ENCODE data around the gene KCTD17. TPM values are rescaled to one million over a fixed set of nuclear protein-coding genes. Genes with fewer than 3 reads are reported as not detected.

The KCTD17 gene
- total RNA-seq, 6 experiments from 2014 or later: 2.0 to 9.7 (median 4.4) TPM

GRCh38 chr22:37032134-37032534, 19.4 kb upstream of the KCTD17 start:
- peaks cover 0 to 32% (median 15%) of the 10 kb centered on the region in 4 donors for H3K36me3 ChIP-seq
- H3K27ac ChIP-seq: peak overlapping the region; percentile 69 to 89 (median 74)
- H3K4me1 ChIP-seq: peaks cover 0 to 79% (median 33%) of the 10 kb centered on the region in 4 donors
- intact Hi-C loops (cut with DNase I): no loop called here
- no peak for TF ChIP-seq POLR2A (IDR thresholded peaks at IDR 0.05)
- TF ChIP-seq, protein P1, sequence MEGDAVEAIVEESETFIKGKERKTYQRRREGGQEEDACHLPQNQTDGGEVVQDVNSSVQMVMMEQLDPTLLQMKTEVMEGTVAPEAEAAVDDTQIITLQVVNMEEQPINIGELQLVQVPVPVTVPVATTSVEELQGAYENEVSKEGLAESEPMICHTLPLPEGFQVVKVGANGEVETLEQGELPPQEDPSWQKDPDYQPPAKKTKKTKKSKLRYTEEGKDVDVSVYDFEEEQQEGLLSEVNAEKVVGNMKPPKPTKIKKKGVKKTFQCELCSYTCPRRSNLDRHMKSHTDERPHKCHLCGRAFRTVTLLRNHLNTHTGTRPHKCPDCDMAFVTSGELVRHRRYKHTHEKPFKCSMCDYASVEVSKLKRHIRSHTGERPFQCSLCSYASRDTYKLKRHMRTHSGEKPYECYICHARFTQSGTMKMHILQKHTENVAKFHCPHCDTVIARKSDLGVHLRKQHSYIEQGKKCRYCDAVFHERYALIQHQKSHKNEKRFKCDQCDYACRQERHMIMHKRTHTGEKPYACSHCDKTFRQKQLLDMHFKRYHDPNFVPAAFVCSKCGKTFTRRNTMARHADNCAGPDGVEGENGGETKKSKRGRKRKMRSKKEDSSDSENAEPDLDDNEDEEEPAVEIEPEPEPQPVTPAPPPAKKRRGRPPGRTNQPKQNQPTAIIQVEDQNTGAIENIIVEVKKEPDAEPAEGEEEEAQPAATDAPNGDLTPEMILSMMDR (IDR thresholded peaks at IDR 0.05): no peak
- ATAC-seq (peak in 3 of 4 donors; percentile 1 to 5 (median 3)), DNase-seq (no peak)
- WGBS (ENCODE audit: insufficient coverage, low coverage, low lambda C conversion rate, missing lambda C conversion rate): 16% methylated on average over 2 of the region's 2 CpGs
- no peaks in the 10 kb centered on the region for H3K9me3 ChIP-seq
- no peaks in the 10 kb centered on the region for H3K27me3 ChIP-seq
- H3K4me3 ChIP-seq: peak overlapping the region; percentile 27 to 50 (median 46)

- peak; percentile 75 to 85 (median 79) for ATAC-seq
- TF ChIP-seq, protein P1 (IDR thresholded peaks at IDR 0.05): no peak
- TF ChIP-seq POLR2A (IDR thresholded peaks at IDR 0.05): peak; percentile 79
- peaks cover 0 to 73% (median 30%) of the 10 kb centered on the region in 4 donors for H3K4me1 ChIP-seq
- H3K9me3 ChIP-seq: no peaks in the 10 kb centered on the region
- peak overlapping the region; percentile 69 to 89 (median 74) for H3K27ac ChIP-seq
- 23% methylated on average over 9 of the region's 18 CpGs for WGBS (ENCODE audit: insufficient coverage, low coverage, low lambda C conversion rate, missing lambda C conversion rate)
- peak overlapping the region; percentile 27 to 50 (median 46) for H3K4me3 ChIP-seq
- H3K27me3 ChIP-seq: no peaks in the 10 kb centered on the region
- peak; percentile 85 to 93 (median 91) for DNase-seq
- peaks cover 0 to 25% (median 12%) of the 10 kb centered on the region in 4 donors for H3K36me3 ChIP-seq
- intact Hi-C loops (cut with DNase I): no loop called here
Measured at GRCh38 chr22:37032535-37033460, 18.7 kb upstream of the KCTD17 start.

- TF ChIP-seq, protein P1 (IDR thresholded peaks at IDR 0.05): no peak
- TF ChIP-seq POLR2A (IDR thresholded peaks at IDR 0.05): peak; percentile 84
- intact Hi-C loops (cut with DNase I): no loop called here
Measured at GRCh38 chr22:37033605-37034430, 17.7 kb upstream of the KCTD17 start.

GRCh38 chr22:37036655-37037377, 14.7 kb upstream of the KCTD17 start:
- no peaks in the 10 kb centered on the region for H3K36me3 ChIP-seq
- H3K4me3 ChIP-seq: no peak overlapping the region
- intact Hi-C loops (cut with DNase I): no loop called here
- no peaks in the 10 kb centered on the region for H3K27me3 ChIP-seq
- DNase-seq (no peak), ATAC-seq (no peak)
- 90% methylated on average over 5 of the region's 11 CpGs for WGBS (ENCODE audit: insufficient coverage, low coverage, low lambda C conversion rate, missing lambda C conversion rate)
- H3K4me1 ChIP-seq: peaks cover 0 to 32% (median 15%) of the 10 kb centered on the region in 4 donors
- no peak overlapping the region for H3K27ac ChIP-seq
- no peak for TF ChIP-seq POLR2A (IDR thresholded peaks at IDR 0.05)
- TF ChIP-seq, protein P1 (IDR thresholded peaks at IDR 0.05): no peak
- H3K9me3 ChIP-seq: no peaks in the 10 kb centered on the region

More at GRCh38 chr22:37033605-37034430, 17.7 kb upstream of the KCTD17 start:
- WGBS (ENCODE audit: insufficient coverage, low coverage, low lambda C conversion rate, missing lambda C conversion rate): 32% methylated on average over 7 of the region's 23 CpGs
- no peaks in the 10 kb centered on the region for H3K9me3 ChIP-seq
- H3K4me3 ChIP-seq: peak overlapping the region; percentile 8 to 50 (median 37)
- peak; percentile 75 to 88 (median 83) for DNase-seq
- no peaks in the 10 kb centered on the region for H3K27me3 ChIP-seq
- peaks cover 0 to 16% (median 7%) of the 10 kb centered on the region in 4 donors for H3K36me3 ChIP-seq
- peaks cover 0 to 62% (median 26%) of the 10 kb centered on the region in 4 donors for H3K4me1 ChIP-seq
- H3K27ac ChIP-seq: peak overlapping the region; percentile 66 to 89 (median 69)
- peak; percentile 61 to 75 (median 69) for ATAC-seq
